ENCODE data around the gene DTWD2. TPM values are rescaled to one million over a fixed set of nuclear protein-coding genes. Genes with fewer than 3 reads are reported as not detected.

DTWD2 gene
- polyA plus RNA-seq, 1 of the 3 experiments (the other 2 are of a cell fraction): 2.5 TPM

- TF ChIP-seq PBX3 (IDR thresholded peaks at IDR 0.05): no peak
- no peak for TF ChIP-seq ZBTB33 (IDR thresholded peaks at IDR 0.05; ENCODE audit: borderline replicate concordance, low read depth)
- TF ChIP-seq REST (IDR thresholded peaks at IDR 0.05; ENCODE audit: low read depth, low read length): no peak
- TF ChIP-seq USF1 (IDR thresholded peaks at IDR 0.05; ENCODE audit: borderline replicate concordance, low read depth): no peak
- no peak for TF ChIP-seq EP300 (IDR thresholded peaks at IDR 0.05; ENCODE audit: borderline replicate concordance in 1 of 2, low read depth in 1 of 2, low read length in 1 of 2)
- TF ChIP-seq CHD2 (IDR thresholded peaks at IDR 0.05; ENCODE audit: low read length, partially characterized antibody): no peak
- no peak for TF ChIP-seq CTCF (IDR thresholded peaks at IDR 0.05)
- no peak for TF ChIP-seq FOXM1 (IDR thresholded peaks at IDR 0.05; ENCODE audit: low read depth)
- no peak for TF ChIP-seq YY1 (IDR thresholded peaks at IDR 0.05; ENCODE audit: low read depth)
- no peak for TF ChIP-seq MEF2A (IDR thresholded peaks at IDR 0.05; ENCODE audit: borderline replicate concordance, low read depth)
- TF ChIP-seq RAD21 (IDR thresholded peaks at IDR 0.05; ENCODE audit: low read length): no peak
- TF ChIP-seq GATA2 (CRISPR knock-in tag; IDR thresholded peaks at IDR 0.05): no peak
- TF ChIP-seq POLR2AphosphoS5 (IDR thresholded peaks at IDR 0.05; ENCODE audit: low read depth, low read length): no peak
- no peak for TF ChIP-seq RXRA (IDR thresholded peaks at IDR 0.05; ENCODE audit: borderline replicate concordance, low read depth)
- TF ChIP-seq ELF1 (IDR thresholded peaks at IDR 0.05): no peak
- no peak for TF ChIP-seq USF2 (IDR thresholded peaks at IDR 0.05; ENCODE audit: borderline replicate concordance, low read depth, low read length)
- TF ChIP-seq TAF1 (IDR thresholded peaks at IDR 0.05; ENCODE audit: borderline replicate concordance, low read depth, low read length): no peak
- no peak for TF ChIP-seq MXI1 (IDR thresholded peaks at IDR 0.05; ENCODE audit: low read depth, low read length)
- TF ChIP-seq MAX (IDR thresholded peaks at IDR 0.05; ENCODE audit: low read depth): no peak
- H3K27ac ChIP-seq (ENCODE audit: low read depth in 2 of 2, low read length in 1 of 2): no peak overlapping the region
- 0 out of 2 replicates have a peak, but pooled peaks cover under 1% of the 10 kb centered on the region for H3K9me2 ChIP-seq
- no peak overlapping the region for H3K4me2 ChIP-seq
- CTCF ChIA-PET: no interaction called here
- no peaks in the 10 kb centered on the region for H3K36me3 ChIP-seq (replicated peaks in 1 of 2; ENCODE audit: control insufficient read depth in 1 of 2, insufficient read depth in 2 of 2, low read length in 1 of 2)
- no peaks in the 10 kb centered on the region for H3K79me2 ChIP-seq (ENCODE audit: insufficient read depth)
- no peak overlapping the region for H2AFZ ChIP-seq (ENCODE audit: low read depth)
- DNase-seq: no peak
- H3K27me3 ChIP-seq (ENCODE audit: insufficient read depth): no peaks in the 10 kb centered on the region
- H3K9ac ChIP-seq: no peak overlapping the region
- H3K9me3 ChIP-seq: no peaks in the 10 kb centered on the region
- no peak overlapping the region for H3K4me3 ChIP-seq (ENCODE audit: low read depth in 2 of 2, low read length in 1 of 2)
- H3F3A ChIP-seq (replicated peaks; ENCODE audit: insufficient read depth): no peaks in the 10 kb centered on the region
- H3K4me1 ChIP-seq (ENCODE audit: control insufficient read depth in 1 of 2, insufficient read depth in 2 of 2, low read depth in 1 of 2, low read length in 1 of 2): no peaks in the 10 kb centered on the region
- POLR2A ChIA-PET: no interaction called here
- 94% methylated on average over 1 of the region's 1 CpG for WGBS (ENCODE audit: low lambda C conversion rate)
- H4K20me1 ChIP-seq (ENCODE audit: insufficient read depth): no peaks in the 10 kb centered on the region
Observed at GRCh38 chr5:118931564-118931963, 56.8 kb downstream of the DTWD2 start.

Measured in SK-N-SH (cell line).